HepG2 (cell line): Measurements from ENCODE around the gene EML2. TPM values are rescaled to one million over a fixed set of nuclear protein-coding genes. Genes with fewer than 3 reads are reported as not detected.

Source experiments
- ARID5B ChIP-seq: IDR thresholded peaks from 2 replicates; pipeline ENCODE4 v1.4.0; 2020; ENCODE audit warnings: mild to moderate bottlenecking, missing genetic modification reagents
- CREB3 ChIP-seq: sonication (generic); formaldehyde crosslinking; IDR thresholded peaks from 2 replicates; pipeline ENCODE4 v1.5.0; 2020; ENCODE audit warnings: missing genetic modification reagents
- DMAP1 ChIP-seq: IDR thresholded peaks from 2 replicates; pipeline ENCODE4 v1.6.1; 2016
- ERF ChIP-seq: IDR thresholded peaks from 2 replicates; pipeline ENCODE4 v1.6.1; 2018; ENCODE audit warnings: missing biosample characterization, missing genetic modification reagents
- FIP1L1 ChIP-seq: fragments of 200-400 bp; formaldehyde crosslinking; IDR thresholded peaks from 2 replicates; pipeline ENCODE4 v1.6.1; 2018; ENCODE audit warnings: low read depth, mild to moderate bottlenecking, low read length, moderate library complexity, borderline replicate concordance; ENCODE audit not compliant: insufficient read depth
- GTF2F1 ChIP-seq: fragments of 150-350 bp; IDR thresholded peaks from 2 replicates; pipeline ENCODE4 v1.6.1; 2014; ENCODE audit warnings: low read length
- HIVEP1 ChIP-seq: sonication (generic); formaldehyde crosslinking; IDR thresholded peaks from 2 replicates; pipeline ENCODE4 v1.4.0; 2020; ENCODE audit warnings: mild to moderate bottlenecking, missing genetic modification reagents
- KLF13 ChIP-seq: sonication (generic); formaldehyde crosslinking; IDR thresholded peaks from 2 replicates; pipeline ENCODE4 v1.4.0; 2020; ENCODE audit warnings: mild to moderate bottlenecking, missing genetic modification reagents
- NFKB2 ChIP-seq: sonication (generic); formaldehyde crosslinking; IDR thresholded peaks from 2 replicates; pipeline ENCODE4 v1.4.0; 2020; ENCODE audit warnings: missing genetic modification reagents, borderline replicate concordance
- ONECUT2 ChIP-seq: sonication (generic); formaldehyde crosslinking; IDR thresholded peaks from 2 replicates; pipeline ENCODE4 v1.4.0; 2020; ENCODE audit warnings: missing genetic modification reagents
- PHF8 ChIP-seq: sonication (generic); formaldehyde crosslinking; IDR thresholded peaks from 2 replicates; pipeline ENCODE4 v1.5.0; 2020; ENCODE audit warnings: missing genetic modification reagents
- RFX1 ChIP-seq: fragments of 450-650 bp; IDR thresholded peaks from 2 replicates; pipeline ENCODE4 v1.6.1; 2017
- SNRNP70 ChIP-seq: fragments of 200-400 bp; formaldehyde crosslinking; IDR thresholded peaks from 2 replicates; pipeline ENCODE4 v1.6.1; 2017; ENCODE audit warnings: mild to moderate bottlenecking, low read depth, low read length, moderate library complexity
- THRA ChIP-seq: sonication (generic); formaldehyde crosslinking; IDR thresholded peaks from 2 replicates; pipeline ENCODE4 v1.4.0; 2020; ENCODE audit warnings: missing genetic modification reagents, borderline replicate concordance
- YEATS2 ChIP-seq: sonication (generic); formaldehyde crosslinking; IDR thresholded peaks from 2 replicates; pipeline ENCODE4 v1.4.0; 2020; ENCODE audit warnings: missing genetic modification reagents, borderline replicate concordance
- ZBTB20 ChIP-seq: sonication (generic); formaldehyde crosslinking; IDR thresholded peaks from 2 replicates; pipeline ENCODE4 v1.8.1; 2023; ENCODE audit warnings: missing genetic modification reagents, low read depth, mild to moderate bottlenecking, borderline replicate concordance
- ZNF276 ChIP-seq: sonication (generic); formaldehyde crosslinking; IDR thresholded peaks from 2 replicates; pipeline ENCODE4 v1.4.0; 2020; ENCODE audit warnings: mild to moderate bottlenecking, low read depth, missing genetic modification reagents
- ZNF431 ChIP-seq: sonication (generic); formaldehyde crosslinking; IDR thresholded peaks from 2 replicates; pipeline ENCODE4 v1.9.0; 2022; ENCODE audit warnings: missing genetic modification reagents, low read depth, mild to moderate bottlenecking, borderline replicate concordance
- ZNF614 ChIP-seq: IDR thresholded peaks from 2 replicates; pipeline ENCODE4 v1.6.1; 2018; ENCODE audit warnings: missing biosample characterization, missing genetic modification reagents, inconsistent platforms, borderline replicate concordance
- ZNF713 ChIP-seq: sonication (generic); formaldehyde crosslinking; IDR thresholded peaks from 2 replicates; pipeline ENCODE4 v1.4.0; 2020; ENCODE audit warnings: mild to moderate bottlenecking, missing genetic modification reagents
- ZNF773 ChIP-seq: sonication (generic); formaldehyde crosslinking; IDR thresholded peaks from 2 replicates; pipeline ENCODE4 v1.4.0; 2020; ENCODE audit warnings: missing genetic modification reagents, borderline replicate concordance
- polyA plus RNA-seq, 8 experiments: library from polyadenylated mRNA; depleted of rRNA in 3 of 8; stranded (reverse) in 7 of 8; unstranded in 1 of 8; fragments of >200 nt; fragmentation: Illumina TruSeq in 4 of 8; extraction: Trizol in 4 of 8; gene quantifications; 2 replicates each; pipeline versions ENCODE4 v1.2.1 to v1.2.3, GENCODE V29; 2011 to 2016; ENCODE audit warnings: low read depth in 4 of 8, missing spikeins in 1 of 8, mixed read lengths in 1 of 8; ENCODE audit not compliant: insufficient read depth in 1 of 8
- total RNA-seq, 5 experiments: library from RNA; depleted of rRNA; stranded (reverse); fragments of >200 nt; fragmentation: Illumina TruSeq; extraction: Trizol; gene quantifications; 2 replicates each; pipeline ENCODE4 v1.2.3, GENCODE V29; 2016; ENCODE audit warnings: low read depth in 1 of 5

The EML2 gene
- total and polyA plus RNA-seq, 2 of the 13 experiments (the other 11 are each of a cell fraction or from before 2014, with no cell fraction given) = 7.3 to 12.9 TPM

- no peak for TF ChIP-seq GTF2F1
- TF ChIP-seq DMAP1 = peak; percentile 20; the same call in 1 of the 2 replicates
- peak; percentile 33; the same call in 1 of the 2 replicates for TF ChIP-seq NFKB2 (CRISPR knock-in tag)
- TF ChIP-seq YEATS2 (CRISPR knock-in tag) = peak; percentile 69; the same call in 1 of the 2 replicates
- TF ChIP-seq ZBTB20 = peak; percentile 24; the same call in 1 of the 2 replicates
- TF ChIP-seq SNRNP70 = no peak
- 0 out of 2 replicates have a peak, but pooled peaks have one; percentile 74 for TF ChIP-seq KLF13 (CRISPR knock-in tag)
- no peak for TF ChIP-seq RFX1
- no peak for TF ChIP-seq ONECUT2 (CRISPR knock-in tag)
- no peak for TF ChIP-seq ZNF431 (CRISPR knock-in tag)
- no peak for TF ChIP-seq ZNF773 (CRISPR knock-in tag)
- TF ChIP-seq HIVEP1 = no peak
- no peak for TF ChIP-seq FIP1L1
- TF ChIP-seq ZNF276 (CRISPR knock-in tag) = no peak
- peak; percentile 86; the same call in 1 of the 2 replicates for TF ChIP-seq ZNF614 (CRISPR knock-in tag)
- no peak for TF ChIP-seq CREB3
- no peak for TF ChIP-seq ZNF713 (CRISPR knock-in tag)
- TF ChIP-seq PHF8 (CRISPR knock-in tag) = 0 out of 2 replicates have a peak, but pooled peaks have one; percentile 39
- 0 out of 2 replicates have a peak, but pooled peaks have one; percentile 17 for TF ChIP-seq ERF (CRISPR knock-in tag)
- no peak for TF ChIP-seq ARID5B (CRISPR knock-in tag)
- TF ChIP-seq THRA (CRISPR knock-in tag) = no peak
These were observed 31.8 kb downstream of the EML2 start (continued) for GRCh38 chr19:45607071-45608029.
